H1 (cell line): ENCODE data around the gene ACTN3. TPM values are rescaled to one million over a fixed set of nuclear protein-coding genes. Genes with fewer than 3 reads are reported as not detected.

ENCODE experiments used
- CTCF ChIA-PET: fragments of 300-600 bp; sonication (Branson Sonifier 250); formaldehyde crosslinking; loops from one replicate; lab custom pipeline; 2021; ENCODE audit not compliant: partially characterized antibody; lab: Charles Lee
- POLR2A ChIA-PET: fragments of 300-600 bp; sonication (Branson Sonifier 250); formaldehyde crosslinking; loops from one replicate; lab custom pipeline; 2021; ENCODE audit warnings: inconsistent platforms; ENCODE audit not compliant: partially characterized antibody; lab: Charles Lee
- DNase-seq, 2 experiments: peaks; one replicate each; pipeline versions ENCODE4 v3.0.0 to v3.0.0-alpha.2; 2010 to 2022; ENCODE audit warnings: low spot score in 2 of 2, low read depth in 1 of 2, mixed read lengths in 1 of 2
- FAIRE-seq: peaks from 2 replicates; lab custom pipeline; 2011; peaks lifted over from hg19 to GRCh38; lab: Jason Lieb, UNC
- H2AFZ ChIP-seq: 2 replicates; pipeline ENCODE4 v1.8.1; 2012; ENCODE audit warnings: low read length, inconsistent platforms
- H2AK5ac ChIP-seq: 2 replicates; pipeline ENCODE4 v1.6.1; 2013; ENCODE audit warnings: low read depth, low read length
- H2BK120ac ChIP-seq: replicated peaks from 2 replicates; pipeline ENCODE3; 2013; ENCODE audit warnings: low read depth, low read length, inconsistent platforms
- H2BK12ac ChIP-seq: 2 replicates; pipeline ENCODE4 v1.6.1; 2013; ENCODE audit warnings: low read depth, low read length
- H2BK15ac ChIP-seq: 2 replicates; pipeline ENCODE4 v1.6.1; 2013; ENCODE audit warnings: low read length
- H2BK20ac ChIP-seq: 2 replicates; pipeline ENCODE4 v1.6.1; 2013; ENCODE audit warnings: low read length
- H2BK5ac ChIP-seq: 2 replicates; pipeline ENCODE4 v1.6.1; 2013; ENCODE audit warnings: low read depth, low read length
- H3K14ac ChIP-seq: 2 replicates; pipeline ENCODE4 v1.6.1; 2013; ENCODE audit warnings: inconsistent platforms; ENCODE audit not compliant: insufficient read length
- H3K18ac ChIP-seq: 2 replicates; pipeline ENCODE4 v1.6.1; 2013; ENCODE audit warnings: low read length; ENCODE audit errors: extremely low read depth
- H3K23ac ChIP-seq: 2 replicates; pipeline ENCODE4 v1.6.1; 2013; ENCODE audit warnings: inconsistent platforms; ENCODE audit not compliant: insufficient read length
- H3K23me2 ChIP-seq: 2 replicates; pipeline ENCODE4 v1.6.1; 2013; ENCODE audit warnings: low read depth, low read length
- H3K27ac ChIP-seq: 2 replicates; pipeline ENCODE4 v1.6.1; 2011; ENCODE audit warnings: low read depth, low read length, inconsistent platforms
- H3K27me3 ChIP-seq, 4 experiments: replicated peaks in 1 of 4; 1 replicate in 1 of 4; 2 replicates in 3 of 4; pipeline versions ENCODE4 v1.6.1 to v1.8.1; 2011 to 2013; ENCODE audit warnings: low read length in 3 of 4, mild to moderate bottlenecking in 3 of 4, inconsistent platforms in 2 of 4, mixed read lengths in 2 of 4, moderate library complexity in 1 of 4; ENCODE audit not compliant: control insufficient read depth in 3 of 4, insufficient read depth in 3 of 4; ENCODE audit errors: extremely low read depth in 1 of 4
- H3K36me3 ChIP-seq, 4 experiments: 2 replicates each; pipeline versions ENCODE4 v1.6.1 to v1.8.1; 2011 to 2013; ENCODE audit warnings: mild to moderate bottlenecking in 4 of 4, low read length in 3 of 4, moderate library complexity in 2 of 4, control low read depth in 1 of 4, inconsistent platforms in 1 of 4; ENCODE audit not compliant: insufficient read depth in 4 of 4, control insufficient read depth in 2 of 4
- H3K4ac ChIP-seq: replicated peaks from 2 replicates; pipeline ENCODE3; 2013; ENCODE audit warnings: low read length, low read depth, mixed read lengths, inconsistent platforms; ENCODE audit not compliant: insufficient read length
- H3K4me1 ChIP-seq, 4 experiments: replicated peaks in 1 of 4; 1 replicate in 1 of 4; 2 replicates in 3 of 4; pipeline versions ENCODE4 v1.6.1 to v1.8.1; 2011 to 2013; ENCODE audit warnings: low read length in 3 of 4, inconsistent platforms in 2 of 4, mixed read lengths in 1 of 4; ENCODE audit not compliant: insufficient read depth in 4 of 4, control insufficient read depth in 3 of 4
- H3K4me2 ChIP-seq, 2 experiments: 2 replicates each; pipeline versions ENCODE4 v1.6.1 to v1.8.1; 2011 to 2013; ENCODE audit warnings: low read depth in 2 of 2, low read length in 2 of 2, control low read depth in 1 of 2, inconsistent platforms in 1 of 2, mild to moderate bottlenecking in 1 of 2; ENCODE audit not compliant: insufficient read depth in 1 of 2
- H3K4me3 ChIP-seq, 4 experiments: fragments of 200-600, 300-600 bp in 1 of 4; sonication (generic), shearing (Covaris generic), sonication (Bioruptor Twin) in 1 of 4; 2 replicates each; pipeline versions ENCODE4 v1.5.1 to v1.8.1; 2011 to 2016; ENCODE audit warnings: low read length in 4 of 4, low read depth in 3 of 4, control low read depth in 2 of 4, inconsistent platforms in 2 of 4, mild to moderate bottlenecking in 2 of 4, mixed read lengths in 1 of 4, moderate library complexity in 1 of 4; ENCODE audit not compliant: insufficient read depth in 2 of 4; ENCODE audit errors: extremely low read depth in 1 of 4
- H3K56ac ChIP-seq: replicated peaks from 2 replicates; pipeline ENCODE3; 2013; ENCODE audit warnings: low read depth, mild to moderate bottlenecking, mixed read lengths, low read length, inconsistent platforms; ENCODE audit not compliant: insufficient read length
- H3K79me1 ChIP-seq: 2 replicates; pipeline ENCODE4 v1.6.1; 2013; ENCODE audit warnings: low read depth, low read length, control low read depth
- H3K79me2 ChIP-seq, 2 experiments: 2 replicates each; pipeline versions ENCODE4 v1.6.1 to v1.8.1; 2012 to 2013; ENCODE audit warnings: low read length in 2 of 2, mild to moderate bottlenecking in 2 of 2, inconsistent platforms in 1 of 2; ENCODE audit not compliant: insufficient read depth in 2 of 2, control insufficient read depth in 1 of 2
- H3K9ac ChIP-seq, 4 experiments: replicated peaks in 1 of 4; 1 replicate in 1 of 4; 2 replicates in 3 of 4; pipeline versions ENCODE4 v1.6.1 to v1.8.1; 2011 to 2013; ENCODE audit warnings: low read depth in 3 of 4, low read length in 3 of 4, control low read depth in 2 of 4, mild to moderate bottlenecking in 2 of 4, moderate library complexity in 2 of 4, inconsistent platforms in 1 of 4; ENCODE audit errors: extremely low read depth in 1 of 4
- H3K9me3 ChIP-seq, 2 experiments: 2 replicates each; pipeline versions ENCODE4 v1.6.1 to v1.8.1; 2012 to 2013; ENCODE audit warnings: mild to moderate bottlenecking in 2 of 2, moderate library complexity in 2 of 2, control low read depth in 1 of 2, inconsistent platforms in 1 of 2, low read depth in 1 of 2, low read length in 1 of 2, mixed read lengths in 1 of 2; ENCODE audit not compliant: insufficient read depth in 2 of 2
- H4K20me1 ChIP-seq, 2 experiments: replicated peaks in 1 of 2; 2 replicates each; pipeline versions ENCODE3 to v1.8.1; 2011 to 2013; ENCODE audit warnings: inconsistent platforms in 2 of 2, low read length in 2 of 2, mild to moderate bottlenecking in 1 of 2; ENCODE audit not compliant: insufficient read depth in 2 of 2, control insufficient read depth in 1 of 2
- H4K5ac ChIP-seq: 2 replicates; pipeline ENCODE4 v1.6.1; 2013; ENCODE audit warnings: low read length, low read depth, mixed read lengths, inconsistent platforms; ENCODE audit not compliant: insufficient read length
- H4K8ac ChIP-seq: 2 replicates; pipeline ENCODE4 v1.8.0; 2013; ENCODE audit warnings: mild to moderate bottlenecking, moderate library complexity, low read length, inconsistent platforms; ENCODE audit not compliant: insufficient read depth; ENCODE audit errors: extremely low read depth
- H4K91ac ChIP-seq: replicated peaks from 2 replicates; pipeline ENCODE3; 2013; ENCODE audit warnings: low read length, mixed read lengths, inconsistent platforms; ENCODE audit not compliant: insufficient read length
- BACH1 ChIP-seq: IDR thresholded peaks from 2 replicates; pipeline ENCODE4 v1.6.1; 2012; ENCODE audit warnings: low read length, improper control_type of control experiment
- EP300 ChIP-seq, 2 experiments: IDR thresholded peaks; 1 replicate in 1 of 2; 2 replicates in 1 of 2; pipeline ENCODE4 v1.6.1; 2011 to 2012; ENCODE audit warnings: low read depth in 2 of 2, low read length in 2 of 2, mild to moderate bottlenecking in 2 of 2, borderline replicate concordance in 1 of 2, inconsistent platforms in 1 of 2, moderate library complexity in 1 of 2
- POLR2AphosphoS5 ChIP-seq: IDR thresholded peaks from 2 replicates; pipeline ENCODE4 v1.6.1; 2011; ENCODE audit warnings: low read depth, low read length
- POU5F1 ChIP-seq: IDR thresholded peaks from 2 replicates; pipeline ENCODE4 v1.6.1; 2011; ENCODE audit warnings: low read depth, mild to moderate bottlenecking, low read length, moderate library complexity
- WGBS, 2 experiments: shearing (Covaris generic) in 1 of 2; methylation state at CpG; one replicate each; pipeline versions ENCODE4 v1.1.6 to v1.1.7; 2013 to 2015; ENCODE audit warnings: low lambda C conversion rate in 2 of 2, mixed read lengths in 2 of 2, inconsistent platforms in 1 of 2, low coverage in 1 of 2, missing lambda C conversion rate in 1 of 2; ENCODE audit not compliant: insufficient replicate concordance in 2 of 2, insufficient coverage in 1 of 2, insufficient read length in 1 of 2; ENCODE audit errors: extremely low coverage in 1 of 2, missing lambda C conversion rate in 1 of 2; 5-methylcytosine and 5-hydroxymethylcytosine counted together
- polyA plus RNA-seq, 7 experiments: library from polyadenylated mRNA; depleted of rRNA in 3 of 7; stranded (reverse) in 5 of 7; unstranded in 2 of 7; fragments of >200 nt in 5 of 7; fragments of 200-250 nt in 2 of 7; gene quantifications; 1 replicate in 5 of 7; 2 replicates in 1 of 7; 4 replicates in 1 of 7; pipeline versions ENCODE4 v1.2.1 to v1.2.3, GENCODE V29; 2011 to 2013; ENCODE audit warnings: missing spikeins in 2 of 7, mixed read lengths in 2 of 7
- total RNA-seq: library from RNA; stranded (reverse); fragmentation: NEBNext Ultra II Directional; extraction: Animal tissue kit (Norgen Biotek cat#: 25700); gene quantifications from 2 replicates; pipeline ENCODE4 v1.2.1, GENCODE V29; 2021

ACTN3 gene
- total and polyA plus RNA-seq, 2 of the 8 experiments (the other 6 are each of a cell fraction or from before 2014, with no cell fraction given): 30.8 to 36.7 TPM

DNA sequence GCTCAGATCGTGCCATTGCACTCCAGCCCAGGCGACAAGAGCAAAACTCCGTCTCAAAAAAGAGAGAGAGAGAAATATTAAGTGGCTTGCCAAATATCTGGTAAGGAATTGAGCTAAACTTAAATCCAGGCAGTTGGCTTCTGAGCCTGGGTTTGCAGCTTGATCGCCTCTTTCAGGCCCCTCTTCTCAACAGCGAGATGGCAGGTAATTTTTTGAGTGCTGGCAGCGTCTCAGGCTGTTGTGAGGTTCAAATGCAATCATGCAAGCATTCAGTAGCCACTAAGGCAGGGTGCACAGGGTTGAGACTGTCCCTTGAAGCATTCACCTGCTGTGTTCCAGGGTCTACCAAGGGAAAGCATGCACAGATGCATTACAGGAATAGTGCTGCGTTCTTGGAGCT is 22.4 kb downstream of the ACTN3 start:
- no peak for TF ChIP-seq POU5F1
- no peak for TF ChIP-seq BACH1
- no peak for TF ChIP-seq EP300 (IDR thresholded peaks at IDR 0.05; ENCODE audit: borderline replicate concordance in 1 of 2, low read depth in 2 of 2, low read length in 2 of 2)
- TF ChIP-seq POLR2AphosphoS5: no peak
- no peaks in the 10 kb centered on the region for H3K23me2 ChIP-seq
- H2BK15ac ChIP-seq: no peak overlapping the region
- no peak overlapping the region for H3K14ac ChIP-seq
- FAIRE-seq: no peak
- no peaks in the 10 kb centered on the region for H4K20me1 ChIP-seq
- H3K23ac ChIP-seq: no peak overlapping the region
- H4K8ac ChIP-seq: no peak overlapping the region
- H3K27ac ChIP-seq: no peak overlapping the region; the same call in 1 of the 2 replicates
- H4K91ac ChIP-seq: peak overlapping the region; percentile 32
- peak overlapping the region; percentile 63; the same call in 1 of the 2 replicates for H2BK20ac ChIP-seq
- H2BK12ac ChIP-seq: peak overlapping the region; percentile 11; the same call in 1 of the 2 replicates
- no peak overlapping the region for H3K4me2 ChIP-seq
- peaks cover 11 to 20% (median 14%) of the 10 kb centered on the region in 4 experiments; a peak in 6 of 7 replicates for H3K4me1 ChIP-seq
- H2BK120ac ChIP-seq: peak overlapping the region; percentile 74
- ChIA-PET POLR2A (interaction anchor here (0.6 to 4.8 kb wide), 14 partner anchors 8 to 109 kb away, joined by 3 to 51 read pairs (median 9); partner anchors contain the start of genes ACTN3, CCDC87, CCS and RBM14), CTCF (interaction anchor here (0.8 to 4.6 kb wide), 6 partner anchors 10 to 112 kb away, joined by 3 to 46 read pairs (median 3); partner anchors contain the start of genes CCDC87 and CCS)
- no peak for DNase-seq
- H3K36me3 ChIP-seq: no peaks in the 10 kb centered on the region
- H2BK5ac ChIP-seq: peak overlapping the region; percentile 2; the same call in 1 of the 2 replicates
- no peak overlapping the region for H3K9ac ChIP-seq
- H3K18ac ChIP-seq: peak overlapping the region; percentile 71; the same call in 1 of the 2 replicates
- no peaks in the 10 kb centered on the region for H3K79me2 ChIP-seq
- no peaks in the 10 kb centered on the region for H3K27me3 ChIP-seq
- no peak overlapping the region for H2AK5ac ChIP-seq
- H3K79me1 ChIP-seq: no peaks in the 10 kb centered on the region
- WGBS, 2 experiments: 91% methylated on average over 7 of the region's 7 CpGs; no CpG with 5 or more reads in 1 of the 2 experiments
- peak overlapping the region; percentile 94 for H3K4ac ChIP-seq
- peaks cover 3 to 4% of the 10 kb centered on the region in 2 experiments; a peak in 1 of 4 replicates for H3K9me3 ChIP-seq
- no peak overlapping the region for H3K56ac ChIP-seq
- H4K5ac ChIP-seq: peak overlapping the region; percentile 83
- H2AFZ ChIP-seq: no peak overlapping the region
- H3K4me3 ChIP-seq: no peak overlapping the region
